HCT116 (cell line): ENCODE data around the gene TCEA3. TPM values are rescaled to one million over a fixed set of nuclear protein-coding genes. Genes with fewer than 3 reads are reported as not detected.
A peak's percentile ranks its signal among the peaks of the same experiment; 100 is the strongest.

Experiments
- ATAC-seq: fragments of 200-7000 bp; cut with Tn5 transposase; 2 replicates; pipeline ENCODE4 v1.9.1; 2020; ENCODE audit warnings: mild to moderate bottlenecking, moderate library complexity
- BruUV-seq: library from RNA; stranded (reverse); fragments of 400-500 nt; replicated peaks from 2 replicates; lab custom pipeline; 2021; lab: Mats Ljungman, UMichigan
- CTCF ChIA-PET: fragments of 300-600 bp; sonication (Branson Sonifier 250); formaldehyde crosslinking; loops from one replicate; lab custom pipeline; 2021; ENCODE audit warnings: antibody characterized with exemption; lab: Charles Lee
- POLR2A ChIA-PET: fragments of 300-600, 350-600 bp; sonication (Branson Sonifier 250); formaldehyde crosslinking; loops from one replicate; lab custom pipeline; 2021; ENCODE audit warnings: antibody characterized with exemption; lab: Charles Lee
- RAD21 ChIA-PET, 2 experiments: fragments of 300-600 bp; sonication (Branson Sonifier 250); formaldehyde crosslinking; loops; one replicate each; lab custom pipeline; 2023; ENCODE audit warnings: low total read pairs in 2 of 2; ENCODE audit not compliant: uncharacterized antibody in 2 of 2, unreplicated experiment in 2 of 2, low non-redundant PET in 1 of 2; lab: Charles Lee
- DNase-seq: peaks from one replicate; pipeline ENCODE4 v3.0.0-alpha.2; 2010; ENCODE audit warnings: low read depth, low spot score
- H2AFZ ChIP-seq: fragments of 200-600 bp; shearing (Covaris generic), sonication (generic); 2 replicates; pipeline ENCODE4 v1.6.1; 2017; ENCODE audit warnings: low read depth, mixed run types, mixed read lengths, antibody characterized with exemption, low read length; ENCODE audit not compliant: poor library complexity, severe bottlenecking
- H3K27ac ChIP-seq: 2 replicates; pipeline ENCODE4 v1.5.1; 2012; ENCODE audit warnings: low read depth, low read length
- H3K27me3 ChIP-seq: fragments of 200-600 bp; sonication (generic); 2 replicates; pipeline ENCODE4 v1.6.1; 2016; ENCODE audit warnings: mixed run types, low read length, mixed read lengths; ENCODE audit not compliant: insufficient read depth
- H3K36me3 ChIP-seq, 2 experiments: fragments of 200-500 bp in 1 of 2; fragments of 200-600 bp in 1 of 2; sonication (Bioruptor generic) in 1 of 2; sonication (generic) in 1 of 2; 2 replicates each; pipeline versions ENCODE4 v1.5.1 to v1.6.1; 2014 to 2016; ENCODE audit warnings: low read length in 2 of 2, inconsistent platforms in 1 of 2, mixed read lengths in 1 of 2, mixed run types in 1 of 2; ENCODE audit not compliant: insufficient read depth in 2 of 2, control insufficient read depth in 1 of 2
- H3K4me1 ChIP-seq, 2 experiments: fragments of 200-600 bp in 1 of 2; sonication (generic) in 1 of 2; 2 replicates each; pipeline versions ENCODE4 v1.5.1 to v1.6.1; 2012 to 2017; ENCODE audit warnings: low read length in 2 of 2, inconsistent platforms in 1 of 2, mild to moderate bottlenecking in 1 of 2, mixed read lengths in 1 of 2, mixed run types in 1 of 2, moderate library complexity in 1 of 2; ENCODE audit not compliant: insufficient read depth in 2 of 2, control insufficient read depth in 1 of 2
- H3K4me2 ChIP-seq: fragments of 200-600 bp; sonication (generic); 2 replicates; pipeline ENCODE4 v1.6.1; 2017; ENCODE audit warnings: mixed run types, low read length, mixed read lengths
- H3K4me3 ChIP-seq, 2 experiments: fragments of 200-600 bp in 1 of 2; sonication (generic) in 1 of 2; replicated peaks in 1 of 2; 2 replicates each; pipeline ENCODE4 v1.5.1; 2011 to 2016; ENCODE audit warnings: low read length in 2 of 2, control low read depth in 1 of 2, low read depth in 1 of 2, mild to moderate bottlenecking in 1 of 2, mixed read lengths in 1 of 2, mixed run types in 1 of 2
- H3K79me2 ChIP-seq: fragments of 200-600 bp; sonication (generic); 2 replicates; pipeline ENCODE4 v1.6.1; 2017; ENCODE audit warnings: mild to moderate bottlenecking, mixed run types, low read length, moderate library complexity, mixed read lengths; ENCODE audit not compliant: insufficient read depth
- H3K9ac ChIP-seq: fragments of 200-600 bp; sonication (generic); 2 replicates; pipeline ENCODE4 v1.6.1; 2016; ENCODE audit warnings: low read length, mixed read lengths
- H3K9me2 ChIP-seq: fragments of 200-600 bp; sonication (generic), shearing (Covaris generic); 2 replicates; pipeline ENCODE4 v1.6.1; 2017; ENCODE audit warnings: mixed run types, mild to moderate bottlenecking, moderate library complexity; ENCODE audit not compliant: insufficient read depth
- H3K9me3 ChIP-seq, 2 experiments: fragments of 200-500 bp in 1 of 2; fragments of 200-600 bp in 1 of 2; sonication (Bioruptor generic) in 1 of 2; sonication (generic) in 1 of 2; 2 replicates each; pipeline ENCODE4 v1.6.1; 2014 to 2017; ENCODE audit warnings: low read length in 2 of 2, mixed read lengths in 2 of 2, inconsistent platforms in 1 of 2, low read depth in 1 of 2, mild to moderate bottlenecking in 1 of 2, mixed run types in 1 of 2, moderate library complexity in 1 of 2; ENCODE audit not compliant: control insufficient read depth in 1 of 2, insufficient read depth in 1 of 2
- H4K20me1 ChIP-seq: fragments of 200-600 bp; sonication (generic), shearing (Covaris generic); 2 replicates; pipeline ENCODE4 v1.6.1; 2017; ENCODE audit warnings: mixed run types, mild to moderate bottlenecking, moderate library complexity; ENCODE audit not compliant: insufficient read depth
- CBX3 ChIP-seq: IDR thresholded peaks from 2 replicates; pipeline ENCODE4 v1.6.1; 2012; ENCODE audit warnings: low read depth
- CEBPB ChIP-seq: IDR thresholded peaks from 2 replicates; pipeline ENCODE4 v1.6.1; 2012; ENCODE audit warnings: low read depth
- EGR1 ChIP-seq: IDR thresholded peaks from 2 replicates; pipeline ENCODE4 v1.6.1; 2012; ENCODE audit warnings: low read depth
- ELF1 ChIP-seq: IDR thresholded peaks from 2 replicates; pipeline ENCODE4 v1.6.1; 2012; ENCODE audit warnings: low read depth, borderline replicate concordance
- EZH2phosphoT487 ChIP-seq: fragments of 200-600 bp; IDR thresholded peaks from 2 replicates; pipeline ENCODE4 v1.6.1; 2018; ENCODE audit warnings: antibody characterized with exemption, borderline replicate concordance
- FOSL1 ChIP-seq: IDR thresholded peaks from 2 replicates; pipeline ENCODE4 v1.6.1; 2012; ENCODE audit warnings: low read depth
- JUND ChIP-seq: IDR thresholded peaks from 2 replicates; pipeline ENCODE4 v1.6.1; 2012
- POLR2A ChIP-seq: IDR thresholded peaks from 2 replicates; pipeline ENCODE4 v1.7.0; 2011; ENCODE audit warnings: borderline replicate concordance; ENCODE audit not compliant: insufficient read depth, insufficient read length; ENCODE audit errors: extremely low read depth
- POLR2AphosphoS5 ChIP-seq: IDR thresholded peaks from 2 replicates; pipeline ENCODE4 v1.6.1; 2011; ENCODE audit warnings: mild to moderate bottlenecking, low read depth, low read length, moderate library complexity
- RAD21 ChIP-seq: IDR thresholded peaks from 2 replicates; pipeline ENCODE4 v1.6.1; 2012; ENCODE audit warnings: low read depth, mild to moderate bottlenecking
- SIN3A ChIP-seq: IDR thresholded peaks from 2 replicates; pipeline ENCODE4 v1.6.1; 2012; ENCODE audit warnings: low read depth
- SP1 ChIP-seq: IDR thresholded peaks from 2 replicates; pipeline ENCODE4 v1.6.1; 2012; ENCODE audit warnings: low read depth
- SRF ChIP-seq: IDR thresholded peaks from 2 replicates; pipeline ENCODE4 v1.6.1; 2012; ENCODE audit warnings: low read depth
- TCF7L2 ChIP-seq: IDR thresholded peaks from 2 replicates; pipeline ENCODE4 v1.7.0; 2011; ENCODE audit warnings: borderline replicate concordance, inconsistent platforms; ENCODE audit not compliant: insufficient read depth, insufficient read length; ENCODE audit errors: extremely low read depth
- ZFX ChIP-seq: fragments of 450-650 bp; IDR thresholded peaks from 2 replicates; pipeline ENCODE4 v1.6.1; 2017
- ZNF274 ChIP-seq: fragments of 200-500 bp; sonication (Bioruptor generic); IDR thresholded peaks from 2 replicates; pipeline ENCODE4 v1.6.1; 2014; ENCODE audit warnings: mild to moderate bottlenecking, low read depth, low read length, inconsistent platforms
- intact Hi-C: fragments of 100-400 bp; cut with micrococcal nuclease; formaldehyde crosslinking; loops from 2 replicates; pipeline ENCODE4 v1.10.0; 2022
- total RNA-seq: library from RNA; stranded (reverse); gene quantifications from one replicate; pipeline ENCODE4 v1.2.1, GENCODE V29; 2021; ENCODE audit not compliant: unreplicated experiment
- TF ChIP-seq, protein P1 (sequence below): IDR thresholded peaks from 2 replicates; pipeline ENCODE4 v1.6.1; 2012
- TF ChIP-seq, protein P2 (sequence below): IDR thresholded peaks from 2 replicates; pipeline ENCODE4 v1.6.1; 2012; ENCODE audit warnings: low read depth
- TF ChIP-seq, protein P3 (sequence below), 3 experiments: fragments of 200-600 bp in 1 of 3; sonication (generic) in 1 of 3; IDR thresholded peaks in 2 of 3; conservative IDR thresholded peaks in 1 of 3; 2 replicates each; pipeline ENCODE4 v1.5.1; 2012 to 2017; ENCODE audit warnings: low read depth in 2 of 3, low read length in 2 of 3, antibody characterized with exemption in 1 of 3, borderline replicate concordance in 1 of 3, control low read depth in 1 of 3, mild to moderate bottlenecking in 1 of 3, mixed read lengths in 1 of 3, mixed run types in 1 of 3, moderate library complexity in 1 of 3; ENCODE audit not compliant: insufficient read depth in 1 of 3

Gene TCEA3
- total RNA-seq, 1 experiment from 2014 or later: 3.7 TPM

DNA sequence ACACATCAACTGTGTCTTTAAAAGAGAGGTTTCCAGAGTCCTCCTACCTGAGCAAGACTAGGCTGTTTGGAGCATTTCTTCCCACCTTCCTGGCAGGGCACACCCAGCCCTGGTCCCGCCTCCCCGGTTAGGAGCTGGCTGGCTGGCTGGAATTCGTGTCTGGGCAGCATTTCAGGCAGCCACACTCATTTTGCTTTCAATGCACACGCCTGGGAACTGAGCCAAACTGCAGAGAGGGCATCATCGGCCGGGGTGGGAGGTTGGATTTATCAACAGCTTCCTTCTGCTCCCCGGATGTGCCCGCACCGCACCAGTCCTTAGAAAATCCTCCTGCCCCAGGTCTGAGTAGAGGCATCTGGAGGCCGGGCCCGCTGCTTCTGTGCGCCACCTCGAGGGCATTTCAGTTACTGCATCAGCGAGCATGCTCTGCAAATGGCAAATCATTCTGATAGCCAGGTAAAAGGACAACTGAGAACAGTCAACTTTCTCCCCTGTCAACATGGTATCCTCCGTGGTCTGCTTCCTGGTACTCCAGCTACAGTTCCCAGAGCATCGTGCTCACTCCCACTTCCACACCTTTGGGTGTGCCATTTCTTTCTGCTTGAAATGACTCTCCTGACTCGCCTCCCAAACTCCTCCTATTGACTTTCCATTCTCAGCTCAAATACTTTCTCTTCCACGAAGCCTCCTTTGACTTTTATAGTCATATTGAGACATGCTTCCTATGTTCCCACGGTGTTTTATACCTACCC lies 20.6 kb downstream of the TCEA3 start:
- Histone ChIP-seq H3K9me2 (no peaks in the 10 kb centered on the region), H3K27ac (peak overlapping the region; percentile 71), H3K9ac (peak overlapping the region; percentile 54), H3K79me2 (no peaks in the 10 kb centered on the region), H3K36me3 (no peaks in the 10 kb centered on the region), H3K4me2 (peak overlapping the region; percentile 73), H2AFZ (peak overlapping the region; percentile 81), H3K27me3 (no peaks in the 10 kb centered on the region), H3K4me3 (peak overlapping the region; percentile 27 to 45), H4K20me1 (no peaks in the 10 kb centered on the region), H3K9me3 (no peaks in the 10 kb centered on the region), H3K4me1 (peaks cover 21 to 37% of the 10 kb centered on the region in 2 experiments)
- ChIA-PET CTCF (interaction anchor here (0.6 to 2.6 kb wide), 27 partner anchors 9 to 778 kb away, joined by 3 to 21 read pairs (median 4); partner anchors contain the start of genes HNRNPR and ZNF436), RAD21 (interaction anchor here (1.6 to 1.8 kb wide), 3 partner anchors 36 to 60 kb away, joined by 6 to 15 read pairs (median 10); partner anchors contain the start of gene HNRNPR (in 2 of the 2)), POLR2A (interaction anchor here (0.9 to 2.7 kb wide), 6 partner anchors 10 to 60 kb away, joined by 3 to 19 read pairs (median 8); partner anchors contain the start of gene HNRNPR)
- ATAC-seq (peak; percentile 92), DNase-seq (peak; percentile 85)
- BruUV-seq: no TSS peak
- intact Hi-C loops: loop anchor here (2.0 to 10.0 kb wide), 3 partner anchors 35 to 429 kb away; partner anchors contain the start of genes HNRNPR, LACTBL1 and ZNF436
- TF ChIP-seq, protein P1, sequence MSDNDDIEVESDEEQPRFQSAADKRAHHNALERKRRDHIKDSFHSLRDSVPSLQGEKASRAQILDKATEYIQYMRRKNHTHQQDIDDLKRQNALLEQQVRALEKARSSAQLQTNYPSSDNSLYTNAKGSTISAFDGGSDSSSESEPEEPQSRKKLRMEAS: peak; percentile 63
- peak; percentile 7 for TF ChIP-seq TCF7L2
- TF ChIP-seq, protein P2, sequence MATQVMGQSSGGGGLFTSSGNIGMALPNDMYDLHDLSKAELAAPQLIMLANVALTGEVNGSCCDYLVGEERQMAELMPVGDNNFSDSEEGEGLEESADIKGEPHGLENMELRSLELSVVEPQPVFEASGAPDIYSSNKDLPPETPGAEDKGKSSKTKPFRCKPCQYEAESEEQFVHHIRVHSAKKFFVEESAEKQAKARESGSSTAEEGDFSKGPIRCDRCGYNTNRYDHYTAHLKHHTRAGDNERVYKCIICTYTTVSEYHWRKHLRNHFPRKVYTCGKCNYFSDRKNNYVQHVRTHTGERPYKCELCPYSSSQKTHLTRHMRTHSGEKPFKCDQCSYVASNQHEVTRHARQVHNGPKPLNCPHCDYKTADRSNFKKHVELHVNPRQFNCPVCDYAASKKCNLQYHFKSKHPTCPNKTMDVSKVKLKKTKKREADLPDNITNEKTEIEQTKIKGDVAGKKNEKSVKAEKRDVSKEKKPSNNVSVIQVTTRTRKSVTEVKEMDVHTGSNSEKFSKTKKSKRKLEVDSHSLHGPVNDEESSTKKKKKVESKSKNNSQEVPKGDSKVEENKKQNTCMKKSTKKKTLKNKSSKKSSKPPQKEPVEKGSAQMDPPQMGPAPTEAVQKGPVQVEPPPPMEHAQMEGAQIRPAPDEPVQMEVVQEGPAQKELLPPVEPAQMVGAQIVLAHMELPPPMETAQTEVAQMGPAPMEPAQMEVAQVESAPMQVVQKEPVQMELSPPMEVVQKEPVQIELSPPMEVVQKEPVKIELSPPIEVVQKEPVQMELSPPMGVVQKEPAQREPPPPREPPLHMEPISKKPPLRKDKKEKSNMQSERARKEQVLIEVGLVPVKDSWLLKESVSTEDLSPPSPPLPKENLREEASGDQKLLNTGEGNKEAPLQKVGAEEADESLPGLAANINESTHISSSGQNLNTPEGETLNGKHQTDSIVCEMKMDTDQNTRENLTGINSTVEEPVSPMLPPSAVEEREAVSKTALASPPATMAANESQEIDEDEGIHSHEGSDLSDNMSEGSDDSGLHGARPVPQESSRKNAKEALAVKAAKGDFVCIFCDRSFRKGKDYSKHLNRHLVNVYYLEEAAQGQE: no peak
- TF ChIP-seq SRF: no peak
- TF ChIP-seq RAD21: peak; percentile 96
- peak; percentile 48 for TF ChIP-seq POLR2AphosphoS5
- no peak for TF ChIP-seq FOSL1
- TF ChIP-seq, protein P3, sequence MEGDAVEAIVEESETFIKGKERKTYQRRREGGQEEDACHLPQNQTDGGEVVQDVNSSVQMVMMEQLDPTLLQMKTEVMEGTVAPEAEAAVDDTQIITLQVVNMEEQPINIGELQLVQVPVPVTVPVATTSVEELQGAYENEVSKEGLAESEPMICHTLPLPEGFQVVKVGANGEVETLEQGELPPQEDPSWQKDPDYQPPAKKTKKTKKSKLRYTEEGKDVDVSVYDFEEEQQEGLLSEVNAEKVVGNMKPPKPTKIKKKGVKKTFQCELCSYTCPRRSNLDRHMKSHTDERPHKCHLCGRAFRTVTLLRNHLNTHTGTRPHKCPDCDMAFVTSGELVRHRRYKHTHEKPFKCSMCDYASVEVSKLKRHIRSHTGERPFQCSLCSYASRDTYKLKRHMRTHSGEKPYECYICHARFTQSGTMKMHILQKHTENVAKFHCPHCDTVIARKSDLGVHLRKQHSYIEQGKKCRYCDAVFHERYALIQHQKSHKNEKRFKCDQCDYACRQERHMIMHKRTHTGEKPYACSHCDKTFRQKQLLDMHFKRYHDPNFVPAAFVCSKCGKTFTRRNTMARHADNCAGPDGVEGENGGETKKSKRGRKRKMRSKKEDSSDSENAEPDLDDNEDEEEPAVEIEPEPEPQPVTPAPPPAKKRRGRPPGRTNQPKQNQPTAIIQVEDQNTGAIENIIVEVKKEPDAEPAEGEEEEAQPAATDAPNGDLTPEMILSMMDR (IDR thresholded peaks at IDR 0.05 in 2 of 3, conservative IDR thresholded peaks at IDR 0.05 in 1 of 3; ENCODE audit: borderline replicate concordance in 1 of 3, insufficient read depth in 1 of 3, low read depth in 2 of 3, low read length in 2 of 3): peak; percentile 72 to 96 (median 94)
- no peak for TF ChIP-seq SIN3A
- no peak for TF ChIP-seq JUND
- TF ChIP-seq ZFX: no peak
- no peak; the same call in 1 of the 2 replicates for TF ChIP-seq EGR1
- TF ChIP-seq SP1: peak; percentile 42; the same call in 1 of the 2 replicates
- TF ChIP-seq EZH2phosphoT487: no peak
- TF ChIP-seq CBX3: peak; percentile 62; the same call in 1 of the 2 replicates
- TF ChIP-seq POLR2A: peak; percentile 27
- no peak; the same call in 1 of the 2 replicates for TF ChIP-seq ELF1
- no peak for TF ChIP-seq ZNF274
- TF ChIP-seq CEBPB: no peak
